ENCODE results near the gene CASQ2.
"Not testable (repeated sequence)": the region's sequence is repeated elsewhere in the genome, so short reads cannot be mapped to it uniquely, and the experiment has no call there.

Gene CASQ2

DNA sequence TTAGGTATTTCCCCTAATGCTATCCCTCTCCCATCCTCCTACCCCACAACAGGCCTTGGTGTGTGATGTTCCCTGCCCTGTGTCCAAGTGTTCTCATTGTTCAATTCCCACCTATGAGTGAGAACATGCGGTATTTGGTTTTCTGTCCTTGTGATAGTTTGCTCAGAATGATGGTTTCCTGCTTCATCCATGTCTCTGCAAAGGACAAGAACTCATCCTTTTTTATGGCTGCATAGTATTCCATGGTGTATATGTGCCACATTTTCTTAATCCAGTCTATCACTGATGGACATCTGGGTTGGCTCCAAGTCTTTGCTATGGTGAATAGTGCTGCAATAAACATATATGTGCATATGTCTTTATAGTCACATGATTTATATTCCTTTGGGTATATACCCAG is 10.6 kb upstream of the CASQ2 start:
- not testable (repeated sequence) for DNase-seq

DNA sequence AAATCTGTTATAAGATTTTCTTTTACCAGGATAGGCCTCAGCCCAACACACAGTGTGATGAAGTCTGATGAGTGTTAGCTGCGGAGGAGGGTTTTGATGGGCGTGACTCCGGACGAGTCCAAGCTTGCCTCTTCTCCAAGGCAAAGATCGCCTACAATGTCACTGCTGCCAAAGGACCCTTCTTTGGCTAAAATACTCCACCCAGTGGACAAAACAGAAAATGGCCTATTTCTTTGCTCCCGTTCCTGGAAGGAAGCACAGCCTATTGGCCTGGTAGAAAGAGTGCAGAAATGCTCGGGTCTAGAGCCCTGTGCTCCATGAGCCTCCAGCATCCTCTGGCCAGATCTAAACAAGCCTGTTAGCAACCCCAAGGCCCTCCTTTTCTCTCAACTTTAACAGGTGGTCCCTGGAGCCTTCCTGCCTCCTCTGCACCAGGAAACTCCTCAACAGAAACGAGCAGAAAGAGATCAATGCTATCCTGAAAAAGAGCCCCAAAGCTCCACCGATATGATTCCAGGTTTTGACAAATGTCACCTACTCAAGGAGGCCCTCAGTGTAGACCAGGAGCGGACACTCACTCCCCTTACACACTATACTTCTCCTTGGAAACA is 3.4 kb upstream of the CASQ2 start:
- peak; percentile 77 for DNase-seq

DNA sequence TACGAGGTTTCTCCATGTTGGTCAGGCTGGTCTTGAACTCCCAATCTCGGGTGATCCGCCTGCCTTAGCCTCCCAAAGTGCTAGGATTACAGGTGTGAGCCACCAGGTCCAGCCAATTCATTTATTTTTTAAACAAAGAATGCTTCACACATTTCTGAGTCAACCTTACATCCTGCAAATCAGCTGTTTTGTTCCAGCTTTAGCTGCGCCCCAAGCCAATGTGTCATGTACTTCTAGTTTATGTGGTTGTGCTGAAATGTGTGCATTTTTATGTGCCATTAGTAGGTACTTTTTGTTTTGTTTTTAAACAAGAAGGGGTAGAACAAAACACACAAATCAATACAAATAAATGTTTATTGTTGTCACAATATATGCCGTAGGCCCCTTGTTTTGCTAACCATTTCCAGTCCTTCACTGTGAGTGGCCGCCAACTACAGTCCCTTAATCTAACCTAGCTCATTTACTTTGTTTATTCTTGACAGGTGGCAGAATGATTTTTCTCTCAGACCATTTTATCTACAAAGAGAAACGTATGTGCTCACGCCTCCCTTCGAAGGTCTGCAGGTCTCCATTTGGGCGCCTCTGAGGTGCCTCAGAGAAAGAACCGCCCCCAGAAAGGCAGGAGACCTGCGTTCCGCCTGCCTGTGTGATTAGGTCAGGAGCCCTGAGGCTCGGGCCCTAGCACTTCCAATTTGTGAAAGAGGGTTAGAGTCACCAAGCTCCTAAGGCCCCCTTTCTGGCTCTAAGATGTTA is 2.8 kb upstream of the CASQ2 start:
- DNase-seq = no peak

DNA sequence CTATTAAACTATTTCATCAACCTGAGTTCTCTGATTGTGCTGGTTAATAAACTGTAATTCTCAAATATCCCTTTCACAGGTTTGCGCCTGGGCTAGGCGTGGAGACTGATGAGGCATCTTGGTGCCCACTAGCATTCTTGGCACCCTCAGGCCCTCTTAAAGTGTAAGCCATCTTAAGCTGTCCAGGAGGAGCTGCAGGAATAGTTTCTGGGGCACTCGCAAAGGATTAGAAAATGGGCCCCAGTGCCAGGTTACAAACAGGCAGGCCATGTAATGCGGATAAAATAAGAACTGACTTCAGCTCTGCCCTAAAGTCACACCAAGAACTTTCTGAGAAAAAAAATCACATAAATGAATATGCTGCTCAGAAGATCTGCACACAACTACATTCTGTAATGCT is 1.1 kb downstream of the CASQ2 start:
- DNase-seq = no peak

DNA sequence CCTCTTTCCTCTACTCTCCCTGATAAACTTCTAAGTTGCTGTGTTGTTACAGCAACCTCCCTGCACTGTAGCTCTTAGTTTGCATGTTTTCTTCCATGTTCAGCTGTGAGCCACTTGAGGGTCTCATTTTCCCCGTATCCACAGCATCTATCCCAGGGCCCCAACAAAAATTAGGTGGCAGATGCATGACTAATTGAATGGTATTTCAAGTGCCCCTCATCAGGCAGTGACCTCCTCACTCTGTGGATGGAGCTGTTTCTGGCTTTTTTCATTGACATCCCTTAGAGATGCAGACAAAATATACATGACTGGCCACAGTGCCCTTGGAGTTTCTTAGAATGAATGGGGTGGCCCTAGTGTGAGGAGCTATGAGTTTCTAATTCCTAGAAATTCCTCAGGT is 3.4 kb downstream of the CASQ2 start:
- no peak for DNase-seq

DNA sequence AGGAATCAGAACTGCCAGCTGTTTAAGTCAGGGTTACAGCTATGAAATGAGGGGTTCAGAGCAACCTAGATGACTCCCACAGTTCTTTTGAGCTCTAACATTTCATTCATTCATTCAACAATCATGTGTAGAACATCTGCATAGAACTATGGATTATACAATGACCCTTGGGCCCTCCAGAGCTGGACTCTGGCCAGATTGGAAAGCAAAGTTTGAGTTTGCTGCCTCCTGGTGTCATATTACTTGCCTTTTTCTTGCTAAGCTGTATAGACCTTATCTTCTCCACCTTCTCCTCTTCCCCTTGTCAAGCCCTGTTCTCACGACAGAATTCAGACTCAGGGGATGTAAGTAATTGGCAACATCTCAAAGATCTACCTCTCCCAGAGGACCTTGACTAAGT is 4.0 kb downstream of the CASQ2 start:
- no peak for DNase-seq

DNA sequence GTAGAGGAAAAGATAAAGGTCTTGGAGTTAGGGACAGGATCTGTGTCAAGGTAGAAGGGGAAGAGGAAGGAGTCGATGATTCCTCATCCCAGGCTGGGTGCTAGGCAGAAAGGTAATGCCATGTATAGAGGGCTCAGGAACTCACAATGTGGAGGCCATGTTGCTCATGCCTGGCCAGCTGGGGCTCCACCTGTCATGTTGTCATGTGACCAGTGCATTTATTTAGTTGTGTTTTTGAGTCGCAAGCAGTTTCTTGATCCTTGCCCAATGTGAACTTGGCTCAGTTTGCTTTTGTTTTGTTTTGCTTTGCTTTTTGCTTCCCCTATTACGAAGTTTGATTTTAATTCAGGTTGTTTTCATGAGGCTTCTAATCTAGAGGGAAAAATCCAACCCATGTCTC is 5.7 kb downstream of the CASQ2 start:
- no peak for DNase-seq

DNA sequence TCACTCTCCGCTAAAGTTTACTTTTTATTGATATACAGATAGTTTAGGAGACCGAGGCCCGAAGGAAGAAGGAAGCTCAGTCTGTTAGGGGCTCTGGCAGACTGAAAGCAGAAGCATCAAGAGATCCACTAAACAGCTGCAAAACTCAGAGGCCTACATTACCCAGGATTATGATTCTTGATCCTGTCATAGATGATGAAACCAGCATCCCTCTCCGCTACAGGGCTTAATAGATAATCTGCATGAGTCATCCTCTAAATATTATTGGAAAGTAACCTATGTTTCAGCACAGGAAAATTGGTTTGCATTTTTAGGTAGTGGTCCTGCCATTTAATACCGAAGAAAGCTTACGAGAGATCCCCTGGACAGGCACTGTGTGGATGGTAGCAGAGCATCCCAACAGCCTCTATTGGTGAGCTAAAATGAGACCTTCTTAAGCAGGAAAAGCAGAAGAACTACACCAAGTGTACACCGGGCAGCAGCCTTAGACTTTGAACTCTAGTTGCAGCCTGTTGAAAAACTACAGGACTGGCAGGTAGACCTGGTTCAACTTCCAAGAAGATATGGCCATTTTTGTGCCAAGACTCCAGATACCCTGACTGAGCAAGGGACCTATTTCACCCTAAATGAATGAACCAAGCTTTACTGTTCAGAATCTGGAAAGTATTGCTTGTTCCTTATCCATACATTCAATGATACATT is 6.8 kb downstream of the CASQ2 start:
- no peak for DNase-seq

DNA sequence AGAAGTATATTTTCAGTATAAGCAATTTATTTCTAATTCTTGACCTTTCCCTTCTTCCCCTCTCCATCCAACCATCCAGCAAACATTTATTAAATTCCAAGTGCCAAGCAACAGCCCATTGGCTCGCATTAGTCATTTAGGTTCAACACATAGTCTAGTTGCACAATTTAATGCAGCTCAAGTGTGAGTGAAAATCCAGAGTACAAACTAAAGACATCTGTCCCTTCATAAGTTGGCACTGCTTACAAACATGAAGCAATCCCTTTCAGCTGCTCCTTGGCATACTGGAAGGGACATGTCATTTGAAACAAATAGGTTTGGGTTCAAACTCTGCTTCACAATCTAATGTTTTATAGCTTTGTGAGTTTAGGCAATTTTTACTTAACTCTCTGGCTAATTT is 10.7 kb downstream of the CASQ2 start:
- DNase-seq = no peak

DNA sequence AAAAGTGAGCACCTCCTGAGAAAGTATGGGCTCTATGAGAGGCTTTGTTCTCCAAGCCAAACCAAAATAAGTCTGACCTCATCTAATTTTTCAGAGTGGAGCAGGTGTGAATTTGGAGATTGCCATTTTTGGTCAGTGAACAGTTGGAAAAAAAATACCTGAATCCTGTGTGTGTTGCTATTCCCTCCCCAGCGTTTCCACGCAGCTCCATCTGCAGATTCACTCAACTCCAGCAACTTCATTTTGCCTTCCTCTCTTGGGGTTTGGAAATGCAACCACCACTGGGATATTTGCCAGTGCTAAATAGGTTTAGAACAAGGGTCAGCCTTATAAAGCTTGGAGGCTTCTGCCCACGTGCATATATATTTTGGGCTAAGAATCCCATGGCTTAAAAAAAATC is 11.2 kb downstream of the CASQ2 start:
- DNase-seq = no peak

DNA sequence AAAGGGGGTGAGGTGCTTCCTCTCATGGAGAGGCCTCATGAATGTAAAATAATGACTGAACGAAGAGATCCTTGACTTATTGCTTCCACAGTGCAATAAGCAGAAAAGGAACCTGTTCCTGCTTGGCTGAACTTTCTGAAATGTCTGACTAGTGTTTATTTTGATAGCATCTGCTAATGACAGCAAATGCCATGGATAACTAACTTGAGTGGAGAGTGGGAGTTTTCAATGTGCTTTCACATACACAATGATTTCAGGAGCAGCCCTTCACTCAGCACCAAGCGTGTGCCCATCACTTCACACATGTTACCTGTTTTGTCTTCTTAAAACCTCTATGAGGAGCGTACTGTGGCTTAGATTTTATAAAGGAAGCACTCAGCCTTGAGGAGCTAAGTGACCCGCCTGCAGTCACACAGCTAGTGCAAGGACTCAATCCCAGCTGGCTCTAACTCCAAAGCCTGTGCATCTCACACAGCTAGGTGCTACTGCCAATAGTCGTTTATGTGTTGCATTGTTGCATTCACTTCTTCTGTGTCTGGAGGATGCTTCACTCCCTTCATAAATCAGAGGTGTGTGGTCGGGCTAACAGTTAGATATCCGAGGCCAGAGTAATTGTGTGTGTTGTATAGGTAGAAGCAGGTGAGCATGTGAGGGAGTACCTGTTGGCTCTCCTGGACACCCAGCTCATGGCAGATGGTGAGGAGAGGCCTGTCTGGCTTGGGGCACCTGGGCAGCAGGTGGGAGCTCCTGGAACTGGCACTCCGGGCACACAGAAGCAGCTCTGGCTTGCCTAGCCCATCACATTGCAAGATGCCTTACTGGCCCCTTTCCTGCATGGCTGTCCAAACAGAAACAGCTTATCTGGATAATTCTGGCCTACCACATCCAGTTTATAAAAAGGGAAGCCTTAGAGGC is 12.8 kb downstream of the CASQ2 start:
- no peak for DNase-seq

DNA sequence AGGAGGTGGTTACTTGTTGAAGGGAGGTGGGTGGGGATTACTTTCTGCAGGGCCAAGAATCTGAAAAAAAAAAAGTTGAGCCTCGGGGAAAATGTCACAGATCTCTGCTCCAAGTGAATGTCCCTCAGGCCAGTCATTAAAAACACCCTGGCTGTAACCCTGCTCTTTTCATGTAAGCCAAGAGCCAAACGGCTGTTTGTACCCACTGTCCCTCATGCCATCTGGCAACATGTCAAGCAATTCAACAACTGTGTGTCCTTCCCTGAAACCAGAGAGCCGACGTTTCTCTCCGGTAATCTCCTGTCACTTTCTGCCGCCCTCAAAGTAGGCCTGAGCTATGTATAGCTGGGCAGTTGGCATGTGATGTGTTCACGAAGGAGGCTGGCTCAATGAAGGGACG is 14.7 kb downstream of the CASQ2 start:
- DNase-seq = no peak

DNA sequence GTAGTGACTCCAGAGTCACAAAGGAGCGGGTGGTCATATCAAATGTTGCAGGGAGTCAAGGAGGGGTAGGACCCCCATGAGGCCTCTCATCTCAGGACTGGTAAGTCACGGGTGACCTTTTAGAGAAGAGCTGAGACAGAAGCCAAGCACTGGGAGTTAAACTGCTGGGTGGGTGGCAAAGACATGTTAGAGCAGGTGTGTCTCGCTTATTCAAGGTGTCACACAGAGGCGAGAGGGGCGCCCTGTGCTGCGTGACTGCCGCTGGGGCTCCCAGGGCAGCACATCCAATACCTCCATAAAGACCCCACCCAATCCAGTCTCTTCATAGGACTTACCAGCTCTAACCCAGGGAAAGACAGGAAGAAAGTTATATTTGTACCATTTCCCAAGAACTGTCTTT is 15.2 kb downstream of the CASQ2 start:
- DNase-seq = no peak

DNA sequence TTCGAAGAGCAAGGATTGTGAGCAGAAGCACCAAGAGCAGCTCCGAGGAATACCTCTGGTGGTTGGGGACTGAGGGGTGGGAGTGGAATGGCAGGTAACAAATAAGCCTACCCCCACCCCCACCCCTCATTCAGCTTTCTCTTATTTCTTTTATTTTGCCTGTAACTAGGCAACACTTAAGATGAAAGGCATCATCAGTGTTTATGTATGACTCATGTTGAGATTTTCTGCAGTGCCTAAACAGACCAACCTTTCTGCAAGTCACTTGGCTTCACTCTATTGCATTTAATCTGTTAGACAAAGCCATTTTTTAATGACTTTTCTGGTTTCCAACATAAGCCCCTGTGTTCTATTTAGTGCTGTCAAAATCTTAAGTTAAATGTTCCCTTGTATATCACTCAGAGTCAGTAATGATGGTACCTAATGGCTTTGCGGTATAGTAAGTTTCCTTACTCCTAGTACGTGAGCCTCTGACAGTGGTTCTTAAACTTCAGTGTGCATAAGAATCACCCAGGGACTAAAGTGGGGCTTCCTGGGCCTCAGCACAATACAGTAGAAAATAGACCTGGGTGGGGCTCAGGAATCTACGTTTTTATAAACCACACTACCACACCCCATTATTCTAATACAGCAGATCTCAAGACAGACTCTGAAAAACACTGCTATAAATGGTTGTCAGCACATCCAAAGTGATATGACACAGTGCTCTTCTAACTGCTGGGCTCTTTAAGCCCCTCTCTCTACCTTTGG is 19.9 kb downstream of the CASQ2 start:
- no peak for DNase-seq

DNA sequence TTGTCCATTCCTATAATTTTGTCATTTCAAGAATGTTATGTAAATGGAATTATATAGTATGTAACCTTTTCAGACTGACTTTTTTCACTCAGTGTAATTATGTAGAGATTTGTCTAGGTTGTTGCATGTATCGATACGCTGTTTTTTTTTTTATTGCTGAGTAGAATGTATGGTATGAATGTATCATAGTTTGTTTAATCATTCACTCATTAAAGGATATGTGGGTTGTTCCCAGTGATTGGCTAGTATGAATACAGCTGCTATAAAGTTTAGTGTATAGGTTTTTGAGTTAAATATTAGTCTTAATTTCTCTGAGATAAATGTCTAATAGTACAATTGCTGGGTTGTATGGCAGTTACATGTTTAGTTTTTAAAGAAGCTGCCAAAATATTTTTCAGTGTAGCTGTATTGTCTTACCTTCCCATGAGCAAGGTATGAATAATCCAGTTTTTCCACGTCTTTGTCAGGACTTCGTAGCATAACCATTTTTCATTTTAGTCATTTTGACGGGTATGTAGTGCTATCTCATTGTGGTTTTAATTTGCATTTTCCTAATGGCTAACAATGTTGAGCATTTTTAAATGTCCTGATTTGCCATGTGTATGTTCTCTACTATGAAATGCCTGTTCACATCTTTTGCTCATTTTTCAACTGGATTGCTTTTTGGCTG is 22.4 kb downstream of the CASQ2 start:
- DNase-seq = no peak

DNA sequence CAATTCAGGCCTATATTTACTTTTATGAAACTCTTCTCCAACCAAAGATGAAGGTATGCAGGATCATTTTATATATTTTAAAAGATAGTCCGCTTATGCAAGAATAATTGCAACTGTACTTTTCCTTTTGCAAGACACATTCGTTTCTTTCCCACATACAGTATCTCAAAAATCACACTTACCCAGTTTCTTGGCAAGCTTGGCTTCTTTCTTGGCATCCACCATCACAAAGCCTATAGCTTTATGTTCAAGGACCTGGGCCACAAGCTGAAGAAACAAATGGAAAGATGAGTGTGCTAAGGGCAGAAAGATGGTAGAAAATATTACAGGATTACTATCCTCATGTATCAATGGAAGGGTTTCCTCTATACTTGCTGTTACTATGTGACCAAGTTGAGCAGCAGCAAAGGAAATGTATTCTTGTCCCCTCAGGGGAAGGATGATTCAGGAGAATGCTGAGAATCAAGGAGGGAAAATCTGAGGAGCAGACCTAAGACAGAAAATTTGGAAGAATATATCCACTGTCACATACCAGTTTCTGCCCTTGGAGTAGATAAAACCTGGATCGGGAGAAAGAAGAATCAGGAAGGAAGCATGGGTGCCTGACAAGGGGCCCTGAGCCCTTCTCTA is 23.8 kb downstream of the CASQ2 start:
- no peak for DNase-seq

DNA sequence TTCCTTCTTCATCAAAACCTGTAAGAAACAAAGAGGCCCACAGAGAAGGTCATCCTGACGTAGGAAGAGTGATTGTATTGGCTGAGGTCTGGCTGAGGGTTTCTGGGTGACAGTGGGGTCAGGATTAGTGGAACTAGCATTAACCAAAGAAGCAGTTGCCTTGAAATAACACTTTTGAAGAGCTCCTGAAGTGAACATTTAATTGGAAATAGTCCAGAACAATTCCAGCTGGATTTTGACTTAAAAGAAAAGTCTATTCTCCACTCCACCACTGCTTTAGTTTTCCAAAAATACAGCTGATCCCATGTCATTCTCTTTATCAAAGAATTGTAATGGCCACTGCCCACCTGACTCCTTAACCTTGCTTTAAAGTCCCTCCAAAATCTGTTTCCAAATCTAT is 27.7 kb downstream of the CASQ2 start:
- no peak for DNase-seq

DNA sequence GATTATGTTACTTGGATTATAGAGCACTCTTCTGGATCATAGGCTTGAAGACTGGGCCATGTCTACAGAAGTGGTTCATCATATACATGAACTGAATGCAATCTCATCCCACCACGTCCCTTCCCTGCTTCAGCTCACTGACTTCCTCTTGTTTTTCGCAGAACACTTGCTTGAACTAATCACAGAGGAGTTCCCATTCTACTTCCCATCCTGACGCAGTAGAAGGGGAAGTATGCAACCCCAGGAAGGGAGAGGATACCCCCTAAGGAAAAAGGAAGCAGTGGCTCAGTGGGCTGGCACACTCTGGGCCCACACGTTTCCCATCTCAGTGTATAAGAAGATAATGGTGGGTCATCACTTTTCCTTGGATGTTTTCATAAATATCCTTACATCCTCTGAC is 36.2 kb downstream of the CASQ2 start:
- DNase-seq = no peak

DNA sequence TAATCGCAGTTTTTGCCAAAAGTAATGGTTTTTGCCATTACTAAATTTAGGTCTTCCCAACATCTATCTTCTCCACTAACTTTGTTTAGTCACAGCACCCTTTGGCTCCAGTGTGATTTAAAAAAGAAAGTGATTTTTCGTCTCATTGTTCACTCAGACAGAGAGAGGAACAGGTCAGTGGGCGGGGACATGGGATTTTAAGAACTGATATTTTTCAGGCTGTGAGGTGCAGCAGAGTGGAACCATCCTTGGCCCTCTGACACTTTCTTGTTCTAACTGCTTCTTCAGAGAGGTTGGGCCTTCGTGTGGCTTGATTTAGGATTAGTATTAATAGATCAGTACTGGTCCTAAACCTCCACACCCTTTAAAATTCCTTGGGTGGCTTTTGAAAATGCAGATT is 38.8 kb downstream of the CASQ2 start:
- no peak for DNase-seq

DNA sequence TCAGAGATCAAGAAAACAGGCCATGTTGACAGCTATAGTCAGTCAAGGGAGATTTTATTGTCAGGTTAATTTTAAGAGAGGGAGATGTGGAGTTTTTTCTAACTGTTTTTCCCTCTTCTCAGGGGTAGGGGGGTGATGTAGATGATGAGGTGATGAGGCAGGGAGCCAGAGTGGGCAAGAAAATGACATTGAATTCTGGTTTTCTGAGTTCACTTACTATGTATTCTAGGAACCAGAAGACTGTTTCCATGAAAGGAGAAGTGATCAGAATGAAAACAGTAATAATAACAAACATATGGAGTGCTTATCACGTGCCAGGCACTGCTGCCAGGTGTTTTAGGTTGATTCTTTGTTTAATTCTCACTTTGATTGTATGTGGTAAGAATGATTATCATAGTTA is 40.2 kb downstream of the CASQ2 start:
- DNase-seq = no peak

DNA sequence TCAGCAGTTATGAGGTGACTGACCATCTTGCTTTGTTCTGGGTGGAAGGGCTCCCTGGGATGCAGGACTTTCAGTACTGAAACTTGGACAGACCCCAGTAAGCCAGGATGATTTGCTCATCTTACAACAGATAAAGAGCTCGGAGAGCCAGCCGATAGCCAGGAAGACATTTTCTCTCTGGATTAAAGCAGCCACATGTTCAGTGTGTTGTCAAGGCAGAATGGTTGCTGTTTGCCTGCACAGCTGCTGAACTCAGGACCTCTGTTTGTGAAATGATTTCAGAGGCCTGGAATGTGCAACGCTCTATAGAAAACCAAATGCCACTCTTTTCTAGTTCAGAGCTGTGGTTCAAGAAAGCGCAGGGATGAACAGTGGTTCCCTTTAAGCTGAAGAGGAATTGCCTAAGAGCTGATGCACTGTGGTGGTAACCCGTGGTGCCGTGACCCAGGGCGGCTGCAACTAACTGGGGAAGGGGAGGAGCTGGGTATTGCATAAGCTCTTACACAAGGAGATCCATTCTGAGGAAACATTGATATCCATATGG is 40.7 kb downstream of the CASQ2 start:
- DNase-seq = no peak

All from NCI-H510A (cell line).